AML-193 (cell line): ENCODE results near the gene WNT6.

Experiments used
- DNase-seq, 2 experiments: peaks; one replicate each; lab custom pipeline; 2025; lab: John Stamatoyannopoulos, UW

WNT6 gene

GRCh38 chr2:218877891-218878290, 18.3 kb downstream of the WNT6 start:
- no peak for DNase-seq

GRCh38 chr2:218878486-218878885, 18.9 kb downstream of the WNT6 start:
- no peak for DNase-seq

GRCh38 chr2:218878926-218879761, 19.5 kb downstream of the WNT6 start:
- no peak for DNase-seq

- DNase-seq, result no peak
Measured at GRCh38 chr2:218879776-218880101, 20.1 kb downstream of the WNT6 start.

GRCh38 chr2:218880102-218880858, 20.7 kb downstream of the WNT6 start, which contains the start of gene WNT10A:
WNT10A (plus strand) TSS chr2:218880852; CDS start chr2:218880996, 144 bp downstream.
- no peak for DNase-seq

- no peak for DNase-seq
Measured at GRCh38 chr2:218880859-218881594, 21.4 kb downstream of the WNT6 start.

- DNase-seq, result no peak
Measured at GRCh38 chr2:218881744-218882460, 22.3 kb downstream of the WNT6 start.

GRCh38 chr2:218882461-218882816, 22.8 kb downstream of the WNT6 start:
- DNase-seq, result peak; percentile 41 to 43

- no peak for DNase-seq
Measured at GRCh38 chr2:218882866-218883366, 23.3 kb downstream of the WNT6 start.

GRCh38 chr2:218883491-218884490, 24.2 kb downstream of the WNT6 start:
- DNase-seq, result no peak

GRCh38 chr2:218884519-218884918, 24.9 kb downstream of the WNT6 start:
- DNase-seq, result no peak

- DNase-seq, result no peak
Measured at GRCh38 chr2:218885981-218886947, 26.7 kb downstream of the WNT6 start.

- DNase-seq, result no peak
Measured at GRCh38 chr2:218887079-218887478, 27.5 kb downstream of the WNT6 start.

GRCh38 chr2:218888341-218888740, 28.7 kb downstream of the WNT6 start:
- no peak for DNase-seq

- no peak for DNase-seq
Measured at GRCh38 chr2:218889937-218890336, 30.3 kb downstream of the WNT6 start.

GRCh38 chr2:218890369-218890768, 30.8 kb downstream of the WNT6 start:
- no peak for DNase-seq

GRCh38 chr2:218891275-218892135, 31.9 kb downstream of the WNT6 start:
- DNase-seq, result no peak

- DNase-seq, result peak; percentile 63 to 75
Measured at GRCh38 chr2:218892693-218893348, 33.2 kb downstream of the WNT6 start.
